ENCODE data around the gene PDE3B.
"Not testable (repeated sequence)": the region's sequence is repeated elsewhere in the genome, so short reads cannot be mapped to it uniquely, and the experiment has no call there.

The PDE3B gene

DNA sequence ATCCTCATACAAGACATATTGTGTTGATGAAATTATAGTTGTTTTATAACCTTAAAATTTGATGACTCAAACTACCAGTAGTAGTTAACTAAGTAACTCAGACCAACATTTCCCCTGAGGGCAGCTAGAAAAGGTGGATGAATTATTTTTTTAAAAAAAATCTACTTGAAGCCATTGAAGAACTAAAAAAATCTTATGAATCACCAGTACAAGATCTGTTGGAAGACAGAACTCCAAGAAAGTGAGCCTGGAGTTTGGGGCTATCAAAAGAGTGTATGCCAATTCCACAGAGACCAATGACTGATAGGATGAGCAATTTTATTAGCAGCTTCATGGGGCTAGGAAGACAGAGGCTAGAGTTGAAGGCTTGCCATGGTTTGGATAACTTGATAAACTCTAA is 176.0 kb downstream of the PDE3B start:
- DNase-seq: no peak

DNA sequence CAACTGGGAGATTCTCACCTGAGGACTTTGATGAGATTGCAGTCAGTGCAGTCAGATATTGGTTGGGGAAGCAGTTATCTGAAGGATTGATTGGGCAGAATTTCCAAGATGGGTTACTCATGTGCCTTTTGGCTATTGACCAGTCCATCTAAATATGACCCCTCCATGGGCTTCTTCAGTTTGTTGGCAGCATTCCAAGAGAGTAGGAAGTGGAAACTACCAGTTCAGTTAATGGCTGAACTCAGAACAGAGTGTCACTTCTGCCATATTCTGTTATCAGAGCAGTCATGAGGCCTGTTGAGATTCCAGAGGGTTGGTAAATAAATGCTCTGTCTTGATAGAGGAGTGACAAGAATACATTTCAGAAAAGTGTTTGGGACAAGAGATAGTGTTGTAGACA is 177.4 kb downstream of the PDE3B start:
- no peak for DNase-seq

GRCh38 chr11:14826600-14826999 is 183.0 kb downstream of the PDE3B start:
- DNase-seq: no peak

GRCh38 chr11:14835496-14836492 is 192.2 kb downstream of the PDE3B start:
- DNase-seq: no peak

DNA sequence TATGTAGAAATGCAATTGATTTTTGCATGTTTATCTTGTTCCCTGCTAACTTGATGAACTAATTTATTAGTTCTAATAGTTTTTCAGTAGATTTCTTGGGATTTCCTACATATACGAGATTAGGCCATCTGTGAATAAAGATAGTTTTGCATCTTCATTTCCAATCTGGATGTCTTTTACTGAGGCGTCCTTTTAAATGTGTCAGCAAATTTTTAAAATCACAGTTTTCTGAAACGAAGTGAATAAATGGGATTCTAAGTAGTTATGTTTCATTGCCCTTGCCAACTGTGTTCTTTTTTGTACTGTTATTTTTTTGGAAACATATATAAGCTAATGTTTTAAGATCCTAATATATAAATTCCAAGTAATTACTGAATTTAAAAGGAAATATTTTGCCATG is 198.4 kb downstream of the PDE3B start:
- no peak for DNase-seq

DNA sequence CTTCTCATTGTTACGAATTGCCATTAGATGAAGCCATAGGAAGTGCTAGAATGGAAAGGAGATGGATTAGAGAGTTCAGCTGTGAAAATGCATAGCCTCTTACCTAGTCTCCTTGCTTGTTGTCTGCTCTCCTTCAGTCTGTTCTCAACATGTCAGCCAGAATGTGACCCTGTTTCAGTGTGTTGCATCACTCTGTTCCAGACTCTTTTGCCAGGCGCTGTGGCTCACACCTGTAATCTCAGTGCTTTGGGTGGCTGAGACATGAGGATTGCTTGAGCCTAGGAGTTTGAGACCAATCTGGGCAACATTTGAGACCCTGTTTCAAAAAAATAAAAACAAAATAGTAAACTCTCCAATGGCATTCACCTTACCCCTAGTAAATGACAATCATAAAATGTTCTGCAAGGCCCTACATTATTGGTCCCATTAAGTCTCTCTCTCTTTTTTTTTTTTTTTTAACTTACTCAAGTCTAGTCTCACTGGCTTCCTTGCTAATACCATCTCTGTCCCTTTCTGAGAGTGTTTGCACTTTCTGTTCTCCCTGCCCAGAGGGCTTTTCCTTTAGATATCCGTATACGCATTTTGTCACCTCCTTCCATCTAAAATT is 209.1 kb downstream of the PDE3B start:
- DNase-seq: no peak

- DNase-seq: no peak
Measured at GRCh38 chr11:14854057-14854456, 210.5 kb downstream of the PDE3B start.

- no peak for DNase-seq
Measured at GRCh38 chr11:14855890-14856289, 212.3 kb downstream of the PDE3B start.

DNA sequence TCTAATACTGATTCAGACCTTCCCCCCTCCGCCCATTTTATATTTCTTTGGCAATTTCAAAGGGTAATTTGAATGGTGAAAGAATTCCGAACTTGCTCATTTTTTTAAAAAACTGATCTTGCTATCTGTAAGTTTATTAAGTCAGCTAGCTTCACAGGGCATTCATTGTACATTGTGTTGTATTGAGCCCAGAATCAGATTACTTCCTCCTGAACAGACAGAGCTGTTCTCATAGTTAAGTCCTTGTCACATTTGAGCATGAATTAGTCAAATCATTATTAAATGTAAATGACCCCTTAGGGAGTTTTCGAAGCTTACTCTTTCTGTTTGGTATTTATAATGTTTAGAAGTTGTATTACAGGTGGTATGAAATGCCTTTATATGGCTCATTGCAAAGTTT is 214.0 kb downstream of the PDE3B start:
- no peak for DNase-seq

GRCh38 chr11:14858404-14858803 is 214.8 kb downstream of the PDE3B start:
- DNase-seq: no peak

DNA sequence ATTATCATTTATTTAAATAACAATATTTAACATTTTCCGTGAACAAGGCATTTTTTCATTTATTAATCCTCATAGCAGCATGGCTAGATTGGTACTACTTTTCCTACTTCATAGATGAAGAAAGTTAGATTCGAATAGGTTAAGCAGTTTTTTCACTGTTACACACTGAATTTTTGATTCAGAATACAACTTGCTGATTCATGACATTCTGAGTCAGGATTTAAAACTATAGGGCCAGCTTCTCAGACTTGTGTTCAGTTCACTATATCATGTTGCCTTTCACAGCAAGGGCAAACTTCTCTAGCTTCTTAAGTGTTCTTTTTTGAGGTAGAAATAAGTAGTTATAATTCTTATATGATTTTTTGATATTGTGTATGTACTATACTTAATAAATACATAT is 216.9 kb downstream of the PDE3B start:
- DNase-seq: no peak

GRCh38 chr11:14861680-14862079 is 218.1 kb downstream of the PDE3B start:
- no peak for DNase-seq

- not testable (repeated sequence) for DNase-seq
Measured at GRCh38 chr11:14863775-14864174, 220.2 kb downstream of the PDE3B start.

DNA sequence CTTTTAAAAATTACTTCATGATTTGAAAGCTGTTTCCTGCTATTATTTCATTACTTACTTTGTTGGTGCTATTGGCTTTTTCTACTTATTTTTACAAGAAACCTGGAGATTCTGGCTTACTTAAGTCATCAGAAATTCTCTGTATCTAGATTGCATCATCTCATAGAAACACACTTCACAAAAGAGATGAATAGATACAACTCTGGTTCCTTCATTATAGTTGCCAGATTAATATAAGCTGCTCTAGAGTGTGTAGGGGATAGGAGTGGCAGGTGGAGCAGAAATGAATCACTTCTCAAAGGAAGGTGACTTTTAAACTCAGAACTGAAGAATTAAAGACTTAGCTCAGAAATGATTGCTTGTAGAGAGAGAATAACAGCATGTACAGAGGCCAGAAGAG is 228.4 kb downstream of the PDE3B start:
- no peak for DNase-seq

DNA sequence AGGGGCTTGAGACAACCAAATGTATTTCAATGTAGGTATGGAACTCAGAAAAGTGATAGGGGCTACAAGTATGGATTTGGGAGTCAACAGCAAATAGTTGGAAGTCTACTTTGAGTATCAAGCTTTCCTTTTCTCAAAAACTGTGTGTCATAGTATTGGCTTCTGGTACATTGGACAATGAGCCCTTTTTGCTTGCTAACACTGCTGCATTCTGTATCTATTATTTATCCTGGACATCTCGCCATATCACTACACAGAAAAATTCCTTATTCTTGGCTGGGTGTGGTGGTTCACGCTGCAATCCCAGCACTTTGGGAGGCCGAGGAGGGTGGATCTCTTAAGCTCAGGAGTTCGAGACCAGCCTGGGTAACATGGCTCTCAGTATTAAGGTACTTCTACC is 230.0 kb downstream of the PDE3B start:
- DNase-seq: no peak

DNA sequence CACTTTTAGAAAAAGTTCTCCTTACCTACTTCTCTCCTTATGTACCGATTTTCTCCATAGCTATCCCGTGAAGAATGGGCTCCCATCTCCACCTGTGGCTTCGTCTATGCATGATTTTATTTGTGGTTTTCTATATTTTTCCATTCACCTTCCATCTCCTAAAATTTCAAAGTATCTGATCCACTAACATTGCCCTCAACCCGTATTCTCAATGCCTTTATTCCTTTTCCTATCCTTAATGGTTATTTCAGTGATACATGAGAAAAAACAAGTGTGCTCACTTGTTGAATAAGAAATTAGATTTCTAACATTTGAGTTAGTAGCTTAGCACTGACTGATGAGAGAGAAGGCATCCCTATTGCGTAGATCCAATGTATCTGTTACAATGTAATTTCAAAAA is 231.6 kb downstream of the PDE3B start:
- no peak for DNase-seq

DNA sequence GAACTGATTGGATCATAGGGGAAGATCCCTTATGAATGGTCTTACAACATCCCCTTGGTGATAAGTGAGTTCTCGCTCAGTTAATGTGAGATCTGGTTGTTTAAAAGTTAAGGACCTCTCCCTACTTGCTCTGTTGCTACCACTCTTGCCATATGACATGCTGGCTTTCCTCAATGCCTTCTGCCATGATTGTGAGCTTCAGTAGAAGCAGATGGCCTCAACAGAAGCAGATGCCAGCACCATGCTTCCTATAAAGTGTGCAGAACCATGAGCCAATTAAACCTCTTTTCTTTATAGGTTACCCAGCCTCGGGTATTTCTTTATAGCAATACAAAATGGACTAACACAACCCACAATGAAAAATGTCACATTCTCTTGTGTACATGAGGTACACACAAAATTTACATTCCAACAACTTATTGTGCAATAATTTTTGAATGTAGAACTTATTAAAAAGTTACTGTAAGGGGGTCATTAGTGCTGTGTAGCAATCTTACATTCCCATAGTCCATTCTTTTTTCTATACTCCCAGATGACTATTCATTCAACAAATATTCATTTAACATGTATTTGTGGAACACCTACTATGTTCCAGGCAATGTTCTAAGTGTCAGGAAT is 238.1 kb downstream of the PDE3B start:
- DNase-seq: no peak

DNA sequence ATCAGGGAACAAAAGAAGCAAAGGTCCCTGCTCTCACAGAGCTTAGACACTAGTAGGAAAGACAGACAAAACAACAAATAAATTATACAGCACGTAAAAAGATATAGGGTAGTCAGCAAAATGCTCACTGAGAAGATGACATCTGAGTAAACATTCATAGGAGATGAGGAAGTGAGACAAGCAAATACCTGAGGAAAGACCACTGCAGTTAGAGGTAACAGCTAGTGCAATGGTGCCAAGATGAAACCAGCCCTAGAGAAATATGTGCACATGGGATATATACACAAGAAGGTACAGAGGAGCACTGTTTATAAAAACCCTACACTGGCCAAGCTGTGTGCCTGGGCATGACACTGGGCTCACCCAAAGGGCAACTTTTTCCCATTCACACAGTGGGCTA is 238.6 kb downstream of the PDE3B start:
- DNase-seq: no peak

- not testable (repeated sequence) for DNase-seq
Measured at GRCh38 chr11:14883683-14884082, 240.1 kb downstream of the PDE3B start.

DNA sequence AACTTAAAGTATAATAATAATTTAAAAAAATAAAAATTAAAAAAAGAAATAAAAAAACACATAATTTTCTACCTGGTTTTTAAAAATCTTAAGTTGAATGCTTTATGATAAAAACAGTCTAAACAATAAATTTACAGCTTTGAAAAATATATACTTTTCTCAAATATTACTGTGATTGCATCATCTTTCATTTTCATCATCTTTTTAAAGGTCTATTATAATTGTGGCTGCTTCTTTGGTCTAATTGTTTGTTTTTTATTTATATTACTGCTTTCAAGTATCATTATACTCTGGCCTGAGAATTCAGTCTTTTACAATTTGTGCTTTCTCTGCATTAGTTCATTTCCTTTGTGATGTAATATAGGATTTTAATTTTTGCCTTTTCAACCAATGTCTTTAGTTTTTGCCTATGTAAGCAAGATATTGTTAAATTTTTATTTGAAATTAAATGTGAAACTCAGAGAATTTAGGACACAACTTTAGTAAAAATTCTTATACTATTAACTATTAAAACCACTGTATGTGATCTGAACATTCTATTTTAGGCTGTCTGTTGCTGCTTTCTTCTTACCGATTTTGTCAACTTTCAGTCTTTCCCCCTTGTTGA is 241.2 kb downstream of the PDE3B start:
- no peak for DNase-seq

GRCh38 chr11:14886513-14886912 is 242.9 kb downstream of the PDE3B start:
- DNase-seq: no peak

DNA sequence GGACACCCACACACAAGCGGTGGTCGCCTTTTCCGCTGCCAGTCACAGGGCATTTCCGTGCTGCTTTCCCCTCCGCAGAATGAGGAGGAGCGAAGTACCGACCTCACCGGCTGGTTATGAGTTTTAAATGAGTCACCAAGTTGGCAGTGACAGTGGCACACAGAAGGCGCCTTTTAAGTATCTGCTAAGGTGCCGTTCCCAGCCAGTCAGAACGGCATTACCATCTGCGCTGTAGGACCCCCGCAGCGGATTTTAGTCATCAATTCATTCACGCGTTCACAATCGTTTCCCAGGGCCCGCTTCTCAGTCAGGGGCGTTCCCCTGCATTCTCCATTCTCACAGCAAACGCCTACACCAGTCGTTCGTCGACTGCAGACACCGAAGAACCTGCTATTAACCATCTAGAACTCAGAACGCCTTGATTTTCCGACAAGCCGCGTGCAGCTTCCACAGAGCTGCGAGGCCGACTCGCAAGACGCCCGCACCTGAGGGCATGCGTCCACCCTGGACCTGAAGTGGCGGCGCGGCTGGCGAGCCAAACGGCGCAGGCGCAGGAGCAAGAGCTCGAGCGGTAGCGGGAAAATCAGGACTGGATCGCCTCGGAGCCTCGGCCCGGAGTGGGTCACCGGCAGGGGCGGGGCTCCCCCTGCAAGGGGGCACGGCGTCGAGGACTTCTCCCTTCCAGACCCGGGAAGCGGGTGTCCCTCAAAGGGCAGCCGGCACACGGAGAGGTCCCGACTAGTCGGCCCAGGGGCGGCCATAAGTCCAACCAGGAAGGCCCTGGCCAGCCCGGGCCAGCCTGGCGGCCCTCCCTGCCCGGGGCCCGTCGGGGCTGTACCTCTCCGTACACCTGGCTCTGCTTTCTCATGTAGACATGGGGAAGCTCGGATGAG is 247.8 kb downstream of the PDE3B start:
- peak; percentile 84 to 90 for DNase-seq
